GM15510 (cell line): ENCODE measurements around the gene PAK3.

Experiments used
- POLR2A ChIP-seq: IDR thresholded peaks from 3 replicates; pipeline ENCODE4 v1.6.1; 2011; ENCODE audit warnings: borderline replicate concordance; ENCODE audit not compliant: insufficient read length; ENCODE audit errors: extremely low read depth

The PAK3 gene

DNA sequence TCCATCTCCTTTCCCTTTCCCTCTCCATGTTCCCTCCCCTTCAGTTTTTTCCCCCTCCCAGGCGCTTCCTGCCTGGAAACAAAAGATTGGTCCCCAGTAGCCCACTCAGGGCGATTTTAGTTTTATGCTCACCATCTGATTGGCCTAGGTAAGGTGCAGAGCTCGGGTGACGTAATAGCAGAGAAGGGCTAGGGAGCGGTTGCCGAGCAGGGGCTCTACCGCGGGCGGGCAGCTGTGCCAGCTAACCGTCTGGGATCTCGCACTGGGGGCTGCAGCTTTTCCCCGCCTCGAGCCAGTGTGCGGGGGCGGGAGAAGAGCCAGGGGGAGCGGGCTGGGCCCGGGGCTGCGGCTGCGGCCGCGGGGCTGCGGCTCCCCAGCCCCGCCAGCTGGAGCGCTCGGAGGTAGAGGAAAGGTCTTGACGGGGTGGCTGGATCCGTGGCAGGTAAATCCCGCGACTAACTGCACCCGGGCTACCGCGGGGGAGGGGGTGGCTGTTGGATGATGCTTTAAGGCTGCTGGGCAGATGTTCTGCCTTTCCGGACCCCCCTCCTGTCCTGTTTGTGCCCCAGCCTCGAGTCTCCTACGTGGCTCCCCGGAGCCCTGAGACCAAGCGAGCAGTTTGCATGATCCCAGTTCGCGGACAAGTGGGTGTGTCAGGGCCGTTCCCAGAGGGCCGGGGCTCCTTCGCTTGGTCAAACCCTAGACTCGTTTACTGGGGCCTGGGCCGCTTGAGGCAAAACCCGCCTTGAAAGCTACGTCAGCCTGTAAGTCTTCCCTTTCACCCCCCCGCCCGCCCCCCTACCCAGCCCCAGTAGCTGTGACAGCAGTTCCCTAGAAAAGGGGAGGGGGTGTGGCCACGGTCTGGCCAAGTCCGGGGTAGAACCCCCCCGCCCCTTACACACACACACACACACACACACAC is at the start of gene PAK3:
Gene PAK3, plus strand, starts transcription at position 218 of the 922 bp plus-strand sequence. CDS start 26,913 bp downstream, outside the sequence.
- no peak for TF ChIP-seq POLR2A

DNA sequence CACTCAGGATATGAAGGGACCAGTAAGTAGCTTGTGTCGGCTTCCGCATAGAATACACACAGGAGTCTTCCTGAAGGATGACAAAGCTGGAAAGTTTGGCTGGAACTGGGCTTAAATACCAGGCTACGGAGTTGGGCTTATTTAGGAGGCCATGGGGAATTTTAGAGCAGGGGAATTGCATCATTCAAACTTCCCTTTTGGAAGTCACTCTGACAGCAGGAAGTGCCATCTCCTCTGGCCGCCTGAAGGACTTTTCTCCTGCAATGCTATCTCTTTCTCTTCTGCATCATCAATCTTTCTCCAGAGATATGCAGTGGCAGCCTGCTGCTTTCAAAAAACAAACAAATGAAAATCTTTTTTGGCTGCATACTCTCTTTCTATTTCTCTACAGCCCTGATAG is 48.4 kb upstream of the PAK3 start:
- no peak for TF ChIP-seq POLR2A

DNA sequence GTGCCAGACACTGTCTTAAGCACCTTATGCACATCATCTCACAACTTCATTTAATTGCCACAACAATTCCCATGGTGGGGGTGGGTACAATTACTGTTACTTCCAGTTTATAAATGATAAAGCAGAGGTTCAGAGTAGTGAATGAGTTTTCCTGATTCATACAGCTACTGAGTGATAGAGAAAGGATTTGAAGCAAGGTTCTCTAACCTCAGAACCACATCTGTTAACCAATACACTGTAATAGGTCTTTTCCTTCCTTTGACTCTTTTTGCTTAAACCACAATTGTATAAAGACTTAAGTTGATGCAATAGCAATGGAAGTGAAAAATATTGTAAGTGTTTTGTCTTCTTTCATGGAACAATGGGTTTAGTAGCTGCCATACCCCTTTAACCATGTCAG is 43.5 kb upstream of the PAK3 start:
- no peak for TF ChIP-seq POLR2A

DNA sequence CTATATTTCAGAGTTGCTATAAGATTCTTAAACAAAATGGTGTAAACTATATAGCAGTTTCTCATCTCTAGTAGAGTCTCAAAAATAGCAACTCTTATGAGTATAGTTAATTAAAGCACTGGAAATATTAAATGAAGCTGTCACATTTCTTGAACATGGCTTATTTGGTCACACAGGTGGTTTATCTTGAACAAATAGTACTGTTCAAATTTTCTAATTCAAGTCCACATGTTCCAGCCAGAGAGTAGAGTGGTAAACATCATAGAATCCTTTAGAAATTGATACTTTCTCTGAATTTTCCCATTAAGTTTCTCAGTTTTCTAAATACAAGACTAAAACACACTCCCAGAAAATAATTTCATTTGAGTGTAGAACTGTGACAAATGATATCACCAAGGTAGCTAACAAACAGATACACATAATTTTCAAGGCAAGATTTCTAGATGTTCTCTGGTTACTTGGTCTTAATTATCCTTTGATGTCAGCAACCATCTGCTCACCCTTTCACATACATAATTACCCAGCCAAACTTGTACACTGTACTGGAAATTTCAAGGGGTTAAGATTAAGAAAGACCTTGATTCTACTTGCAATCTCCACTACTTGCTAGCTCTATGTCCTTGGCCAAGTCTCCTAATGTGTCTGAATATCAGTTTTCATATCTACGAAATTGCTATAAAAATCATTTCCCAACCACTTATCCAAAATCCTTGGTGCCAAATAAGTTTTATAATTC is 24.3 kb upstream of the PAK3 start:
- TF ChIP-seq POLR2A = no peak

DNA sequence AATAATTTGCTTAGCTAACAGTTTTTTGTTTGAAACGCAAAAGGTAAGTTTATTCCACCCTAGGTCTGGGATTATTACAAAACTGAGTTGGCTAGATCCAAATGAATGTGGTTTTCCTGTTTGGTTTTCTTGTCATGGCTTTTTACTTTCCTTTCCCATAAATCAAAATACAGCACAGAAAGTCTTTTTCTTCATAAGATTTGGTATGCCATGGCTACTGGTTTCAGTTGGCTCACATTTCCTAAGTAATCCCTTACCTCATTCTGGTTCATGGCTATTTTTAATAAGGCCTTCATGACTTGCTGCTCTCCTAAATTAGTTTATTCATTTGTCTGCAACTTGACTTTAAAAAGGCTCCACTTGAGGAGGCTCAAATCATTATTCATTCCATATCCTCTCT is 12.9 kb upstream of the PAK3 start:
- TF ChIP-seq POLR2A = no peak

DNA sequence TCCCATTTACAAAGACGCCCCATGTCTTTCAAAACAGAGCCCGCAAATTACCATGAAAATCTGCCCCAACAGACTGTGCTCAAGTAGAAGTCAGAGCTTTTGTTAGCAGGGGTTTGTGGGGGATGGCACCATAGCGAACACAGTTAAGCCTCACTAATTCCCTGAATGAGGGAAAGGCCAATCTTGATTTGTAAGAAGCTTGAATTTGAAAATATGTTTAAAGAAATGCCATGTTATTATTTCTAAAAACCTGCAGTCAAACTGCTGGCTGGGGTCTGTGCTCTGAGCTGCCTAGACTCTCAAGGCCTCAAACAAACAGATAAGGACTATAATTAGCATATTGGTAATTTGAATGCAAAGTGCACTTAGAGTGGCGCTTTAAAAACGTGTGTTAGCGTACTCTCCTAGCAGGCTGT is 9.4 kb upstream of the PAK3 start:
- no peak for TF ChIP-seq POLR2A

DNA sequence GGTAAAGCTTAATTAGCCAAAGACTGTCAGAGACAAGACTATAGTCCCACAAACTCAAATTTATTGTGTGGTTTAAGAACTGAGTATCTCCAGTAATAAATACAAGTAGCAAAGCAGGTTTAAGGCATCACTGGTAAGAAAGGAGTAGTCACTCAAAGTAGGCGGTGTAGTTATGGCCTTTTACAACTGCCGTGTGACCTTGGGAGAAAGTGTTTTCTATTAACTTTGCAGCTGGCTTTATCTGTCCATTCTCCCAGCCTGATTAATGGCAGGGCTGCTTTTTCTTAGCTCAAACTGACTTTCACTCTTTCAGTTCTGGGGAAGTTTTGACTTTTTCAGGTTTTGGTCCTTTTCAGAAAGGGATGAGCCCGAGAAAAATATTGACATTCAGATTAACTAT is 7.4 kb upstream of the PAK3 start:
- no peak for TF ChIP-seq POLR2A

DNA sequence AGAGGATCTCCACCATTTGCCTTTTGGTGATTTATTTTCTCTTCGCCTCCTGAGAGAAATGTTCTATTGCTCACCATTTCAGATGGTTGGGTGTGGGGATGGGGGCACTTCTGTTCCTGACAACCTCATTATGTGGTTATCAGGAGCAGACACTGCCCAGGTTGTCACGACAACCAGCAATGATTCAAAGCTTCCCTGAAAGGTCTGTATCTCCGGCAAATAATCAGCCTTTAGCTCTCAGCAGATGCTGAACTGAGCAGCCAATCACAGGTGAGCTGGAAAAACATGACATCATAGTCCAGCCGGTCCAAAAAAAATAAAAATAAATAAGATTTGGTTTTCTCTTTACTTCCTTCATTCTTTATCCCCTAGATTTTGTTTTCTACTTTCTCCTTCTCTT is 5.5 kb upstream of the PAK3 start:
- no peak for TF ChIP-seq POLR2A

DNA sequence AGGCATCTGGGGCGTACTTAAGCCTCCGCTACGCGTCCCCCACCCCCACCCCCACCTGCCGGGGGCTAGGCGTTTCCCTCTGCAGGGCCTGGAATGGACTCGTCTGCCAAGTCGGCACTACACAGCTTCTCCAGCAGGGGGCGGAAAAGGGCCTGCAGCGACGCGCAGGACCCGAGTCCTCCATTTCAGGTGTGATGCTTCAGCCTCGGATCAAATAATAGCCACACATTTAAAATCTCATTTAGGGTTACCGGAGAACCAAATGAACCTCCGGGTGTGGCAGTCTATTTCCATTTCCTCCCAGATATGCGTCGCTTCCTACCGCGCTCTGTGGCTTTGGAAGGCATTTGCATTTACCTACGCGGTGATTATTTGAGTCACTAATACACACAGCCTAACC is 2.9 kb downstream of the PAK3 start:
- TF ChIP-seq POLR2A = no peak

DNA sequence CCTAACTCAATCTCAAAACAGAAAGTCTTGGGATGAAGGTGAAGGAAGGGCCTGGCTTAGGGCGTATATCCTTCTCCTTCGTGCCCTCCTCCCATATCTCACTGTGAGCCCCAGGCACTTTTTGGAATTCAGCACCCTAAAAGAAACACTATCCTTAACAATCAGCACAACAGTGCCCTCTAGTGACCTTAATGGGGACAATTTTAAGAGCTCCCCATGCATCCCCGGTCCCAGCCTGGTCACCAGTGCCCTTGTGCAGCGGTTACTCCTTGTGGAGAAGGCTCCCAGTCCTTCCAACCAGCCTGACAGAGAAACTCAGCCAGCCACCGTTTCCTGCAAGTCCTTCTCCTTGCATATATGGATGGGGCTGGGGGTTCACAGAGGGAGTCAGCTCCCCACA is 4.2 kb downstream of the PAK3 start:
- no peak for TF ChIP-seq POLR2A

DNA sequence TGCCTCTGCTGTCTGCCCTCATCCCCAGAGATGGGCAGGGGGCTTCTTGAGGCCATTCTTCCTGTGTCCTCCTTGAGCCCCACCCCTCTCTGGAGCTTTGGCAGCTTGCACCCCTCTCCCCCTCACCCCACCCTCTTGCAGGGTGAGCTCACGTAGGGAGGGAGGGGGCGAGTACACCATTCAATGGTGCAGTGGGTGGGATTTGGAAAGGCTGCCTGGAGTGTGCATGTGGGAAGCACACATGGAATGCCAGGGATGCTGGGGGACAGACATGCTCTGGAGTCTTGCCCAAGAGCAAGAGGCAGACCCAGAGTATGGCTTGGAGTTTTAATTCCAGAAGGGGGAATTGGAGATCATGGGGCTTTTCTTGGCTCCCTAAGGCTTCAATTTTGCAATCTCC is 5.6 kb downstream of the PAK3 start:
- no peak for TF ChIP-seq POLR2A

DNA sequence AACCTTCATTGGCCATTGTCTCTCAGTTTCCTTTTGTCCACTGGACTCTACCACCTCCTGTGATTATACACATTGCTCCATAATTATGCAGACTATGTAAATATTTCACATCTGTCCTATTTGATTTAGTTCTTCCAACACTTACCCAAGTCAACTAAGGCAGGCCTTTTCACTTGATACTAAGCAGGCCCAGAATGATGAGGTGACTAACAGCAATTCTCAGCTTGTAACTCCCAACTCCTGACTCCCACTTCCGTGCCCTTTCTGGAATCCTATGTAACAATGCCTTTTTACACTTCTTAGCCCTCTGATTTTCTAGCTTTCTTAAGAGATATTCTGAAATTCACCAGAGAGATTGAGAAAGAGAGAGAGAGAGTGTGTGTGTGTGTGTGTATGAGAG is 6.6 kb downstream of the PAK3 start:
- no peak for TF ChIP-seq POLR2A

DNA sequence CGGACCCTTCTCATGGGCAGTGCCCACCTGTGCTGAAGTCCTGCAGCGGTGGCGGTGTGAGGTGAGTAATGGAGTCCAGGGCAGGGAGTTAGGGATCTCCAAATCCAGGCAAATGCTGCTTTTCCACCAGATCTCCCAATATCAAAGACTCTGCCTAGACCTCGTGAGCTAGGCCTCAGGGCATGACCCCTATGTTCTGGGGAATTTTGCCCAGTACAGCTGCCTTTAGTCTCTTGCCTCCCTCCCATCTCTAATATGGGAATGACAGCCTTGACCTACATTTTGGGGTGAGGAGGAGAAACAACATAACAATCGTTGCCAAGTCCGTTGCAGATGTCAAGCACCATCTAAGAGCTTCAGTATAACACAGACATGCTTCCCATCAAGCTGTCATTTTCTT is 7.3 kb downstream of the PAK3 start:
- TF ChIP-seq POLR2A = no peak

DNA sequence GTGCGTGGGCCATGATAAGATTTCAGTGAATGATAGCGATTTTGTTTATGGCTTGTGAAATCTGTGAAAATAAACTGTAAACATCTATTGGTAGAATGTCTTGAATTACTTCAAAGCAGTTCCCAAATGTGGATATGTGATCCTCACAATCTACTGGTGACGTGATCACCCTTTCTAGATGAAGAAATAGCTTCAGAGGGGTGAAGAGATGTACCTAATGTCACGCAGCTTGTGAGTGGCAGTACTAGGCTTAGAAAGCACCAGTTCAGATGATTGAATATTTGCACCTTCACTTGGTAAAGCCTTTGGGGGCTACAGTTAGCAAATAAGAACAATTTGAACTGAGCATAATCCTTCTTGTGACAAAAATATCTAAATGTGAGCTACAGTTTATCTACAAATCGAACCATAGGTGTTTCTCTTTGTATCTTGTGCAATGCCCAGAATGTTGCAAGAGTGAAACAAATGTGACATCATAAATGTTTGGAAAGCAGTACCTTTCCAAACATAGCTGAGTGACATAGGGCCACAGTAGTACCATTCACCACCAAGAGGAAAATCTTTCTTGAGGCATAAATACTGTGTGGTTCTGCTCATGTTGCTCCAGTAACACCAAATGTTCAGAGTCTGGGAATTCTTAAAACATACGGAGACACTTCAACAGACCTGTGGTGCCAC is 14.2 kb downstream of the PAK3 start:
- TF ChIP-seq POLR2A = no peak

DNA sequence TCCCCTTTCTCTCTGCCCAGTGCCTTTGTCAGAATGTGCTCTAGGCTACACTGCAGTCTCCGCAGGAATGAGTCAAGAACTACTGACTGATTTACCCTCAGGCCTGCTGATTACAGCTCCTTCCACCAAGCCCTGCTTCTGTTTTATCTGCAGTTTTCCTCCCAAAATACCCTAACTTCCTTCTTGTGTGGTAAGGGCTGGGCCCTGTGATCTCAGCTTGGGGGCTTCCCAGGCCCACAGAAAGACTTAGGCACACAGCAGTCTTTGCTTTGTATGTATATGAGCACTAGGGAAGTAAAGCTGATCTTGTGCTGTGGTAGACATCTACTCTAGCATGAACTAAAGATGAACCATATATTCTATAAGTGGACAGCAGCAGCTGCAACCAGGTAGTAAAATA is 18.8 kb downstream of the PAK3 start:
- TF ChIP-seq POLR2A = no peak
